T1000 (cell line): ENCODE measurements around the gene SCLY.
"Not testable (repeated sequence)": the region's sequence is repeated elsewhere in the genome, so short reads cannot be mapped to it uniquely, and the experiment has no call there.

Experiments
- DNase-seq: peaks from one replicate; lab custom pipeline; 2025; ENCODE audit warnings: mixed read lengths; lab: John Stamatoyannopoulos, UW

Gene SCLY

DNA sequence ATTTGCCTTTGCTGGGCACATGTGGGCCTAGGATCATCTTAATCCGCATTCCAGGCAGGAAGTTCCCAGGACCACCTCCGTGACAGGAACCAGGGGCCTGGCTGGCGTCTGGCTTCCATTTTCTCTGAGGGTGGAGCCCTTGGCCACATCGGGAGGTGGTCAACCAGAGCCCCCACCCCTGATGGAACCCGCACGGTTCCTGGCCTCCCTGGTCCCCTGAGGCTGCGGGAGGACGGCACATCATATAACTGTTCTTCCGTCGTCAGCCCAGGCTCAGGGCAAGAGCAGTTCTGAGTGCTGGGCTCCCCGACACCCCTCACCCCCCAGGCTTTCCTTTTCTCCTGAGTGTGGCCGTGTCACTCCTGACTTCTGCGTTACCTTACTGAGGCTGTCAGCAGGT is 52.8 kb downstream of the SCLY start:
- no peak for DNase-seq

DNA sequence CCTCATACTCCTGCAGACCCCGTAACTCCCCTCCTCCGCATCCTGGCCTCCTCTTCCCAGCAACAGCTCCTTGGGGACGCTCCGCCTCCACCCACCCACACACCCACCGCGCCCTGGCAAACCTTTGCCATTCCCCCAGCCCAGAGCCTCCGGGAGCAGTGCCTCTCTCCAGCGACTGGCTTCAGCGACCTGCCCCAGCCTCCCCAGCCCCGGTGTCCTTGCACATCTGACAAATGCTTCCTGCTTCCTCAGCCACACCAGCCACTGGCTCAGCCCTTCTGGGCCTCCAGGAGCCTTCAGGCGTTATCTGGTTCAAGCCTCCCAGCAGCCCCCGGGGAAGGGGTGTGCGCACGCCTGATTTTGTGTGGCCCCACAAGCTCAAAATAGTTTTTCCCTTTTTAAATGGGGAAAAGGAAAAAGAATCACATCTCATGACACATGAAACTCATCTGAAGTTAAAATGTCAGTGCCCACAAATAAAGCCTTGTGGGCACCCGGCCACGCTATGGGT is 53.6 kb downstream of the SCLY start:
- no peak for DNase-seq

DNA sequence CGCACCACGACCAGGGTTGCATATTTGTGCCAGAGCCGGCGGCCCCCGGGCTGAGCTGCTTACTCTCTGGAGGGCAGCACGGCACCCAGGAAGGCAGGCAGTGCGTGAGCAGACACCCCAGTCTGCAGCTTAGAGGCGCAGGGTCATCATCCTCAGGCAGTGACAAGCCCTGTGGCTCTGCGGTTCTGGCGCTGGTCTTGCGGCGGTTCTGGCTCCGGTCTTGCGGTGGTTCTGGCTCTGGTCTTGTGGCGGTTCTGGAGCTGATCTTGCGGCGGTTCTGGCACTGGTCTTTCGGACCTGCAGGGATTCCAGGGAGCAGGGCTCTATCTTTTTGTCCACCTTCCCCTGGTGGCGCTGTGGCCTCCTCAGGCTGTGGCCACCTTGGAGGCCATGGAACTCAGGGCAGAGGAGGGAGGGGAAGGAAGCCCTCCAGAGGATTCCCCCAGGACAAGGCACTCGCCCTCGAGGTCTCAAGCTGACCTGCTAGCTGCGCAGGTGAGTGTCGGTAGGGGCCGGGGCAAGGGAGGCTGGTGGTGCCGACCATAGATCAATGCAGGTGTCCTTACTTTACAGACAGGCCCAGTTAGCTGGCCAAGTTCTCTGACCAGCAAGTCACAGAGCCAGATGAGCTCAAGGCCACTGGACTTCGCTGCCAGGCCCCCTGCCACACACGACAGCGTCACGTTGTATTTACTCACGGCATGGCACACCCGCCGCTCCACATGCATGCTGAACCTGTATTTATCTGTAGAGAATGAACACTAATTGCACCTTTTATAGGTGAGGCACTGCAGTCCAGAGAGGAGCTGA is 54.3 kb downstream of the SCLY start:
- DNase-seq = no peak

DNA sequence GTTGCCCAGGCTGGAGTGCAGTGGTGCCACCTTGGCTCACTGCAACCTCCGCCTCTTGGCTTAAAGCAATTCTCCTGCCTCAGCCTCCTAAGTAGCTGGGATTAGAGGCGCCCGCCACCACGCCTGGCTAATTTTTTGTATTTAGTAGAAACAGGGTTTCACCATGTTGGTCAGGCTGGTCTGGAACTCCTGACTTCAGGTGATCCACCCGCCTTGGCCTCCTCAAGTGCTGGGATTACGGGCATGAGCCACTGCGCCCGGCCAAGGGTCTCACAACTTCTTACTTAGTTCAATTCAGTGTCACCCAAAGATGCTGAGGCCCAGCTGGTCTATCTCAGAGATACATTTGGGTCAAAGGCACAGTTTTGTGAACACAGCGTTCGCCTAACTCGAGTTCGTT is 54.9 kb downstream of the SCLY start:
- not testable (repeated sequence) for DNase-seq

DNA sequence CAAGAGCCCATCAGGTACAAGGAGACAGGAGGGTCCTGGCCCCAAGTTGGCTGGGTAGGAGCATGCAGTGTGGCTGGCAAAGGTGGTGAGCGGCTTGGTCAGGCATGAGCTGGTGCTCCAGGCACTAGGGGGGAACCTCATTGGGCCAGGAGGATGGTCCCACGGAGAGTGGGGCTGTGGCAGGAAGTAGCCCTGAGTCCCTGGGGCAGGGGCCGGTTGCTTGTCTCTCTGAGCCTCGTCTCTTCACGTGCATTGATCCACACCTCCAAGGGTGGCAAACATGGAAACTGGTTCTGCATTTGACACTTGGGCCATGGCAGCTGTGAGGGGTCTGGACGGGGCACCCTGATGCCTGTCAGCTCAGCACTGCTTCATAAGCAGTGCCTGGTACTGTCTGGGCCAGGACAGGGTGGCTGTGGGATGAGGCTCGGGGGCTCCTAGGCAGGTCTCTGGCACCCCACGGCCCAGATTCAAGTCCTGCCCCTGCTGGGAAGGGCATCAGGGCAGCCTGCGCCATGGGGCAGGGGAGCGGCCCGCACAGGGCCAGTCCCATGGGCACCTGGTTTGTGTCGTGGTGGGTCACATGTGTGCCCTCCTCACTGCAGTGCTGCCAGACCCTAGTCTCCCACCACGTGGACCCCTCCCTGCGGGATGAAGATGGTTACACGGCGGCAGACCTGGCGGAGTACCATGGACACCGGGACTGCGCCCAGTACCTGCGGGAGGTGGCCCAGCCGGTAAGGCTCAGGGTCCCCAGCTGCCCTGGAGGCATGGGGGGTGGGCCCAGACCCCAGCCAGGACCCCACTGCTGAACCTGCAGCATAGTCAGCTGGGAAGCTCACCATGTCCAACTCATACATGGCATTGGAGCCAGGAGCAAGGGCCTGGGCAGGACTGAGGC is 55.7 kb downstream of the SCLY start:
- no peak for DNase-seq

DNA sequence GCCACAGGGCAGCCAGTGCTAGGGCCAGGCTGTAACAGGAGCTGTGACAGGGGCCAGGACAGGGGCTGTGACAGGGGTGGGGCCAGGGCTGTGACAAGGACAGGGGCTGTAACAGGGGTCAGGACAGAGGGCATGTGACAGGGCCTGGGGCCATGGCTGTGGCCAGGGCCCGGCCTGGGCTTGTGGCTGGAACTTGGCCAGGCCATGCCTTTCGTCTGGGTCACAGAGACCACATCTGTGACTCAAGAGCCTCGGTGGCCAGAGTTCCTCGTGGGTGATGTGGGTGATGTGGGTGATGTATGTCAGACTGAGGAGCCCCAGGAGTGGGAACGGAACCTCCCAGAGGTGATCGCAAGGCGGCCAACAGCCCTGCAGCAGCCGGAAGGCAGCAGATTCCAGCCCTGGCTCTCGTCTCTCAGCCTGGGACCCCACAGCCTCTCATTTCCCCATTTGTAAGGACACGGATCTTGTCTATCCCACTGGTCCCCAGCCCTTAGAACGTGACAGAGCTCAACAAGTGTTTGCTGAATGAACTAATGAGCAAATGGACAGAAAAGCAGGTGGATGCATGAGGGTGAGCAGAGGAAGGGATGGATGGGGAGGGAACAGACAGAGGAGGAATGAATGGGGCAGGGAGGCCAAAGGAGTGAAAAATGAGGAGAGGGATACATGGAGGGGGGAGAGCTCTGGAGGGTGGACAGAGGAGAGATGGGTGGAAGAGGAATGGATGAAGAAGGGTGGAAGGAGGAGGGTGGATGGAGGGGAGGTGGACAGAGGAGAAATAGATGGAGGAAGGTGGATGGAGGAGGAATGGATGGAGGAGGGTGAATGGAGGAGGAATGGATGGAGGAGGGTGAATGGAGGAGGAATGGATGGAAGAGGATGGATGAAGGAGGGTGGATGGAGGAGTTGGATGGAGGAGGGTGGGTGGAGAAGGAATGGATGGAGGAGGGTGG is 56.7 kb downstream of the SCLY start:
- DNase-seq = no peak

DNA sequence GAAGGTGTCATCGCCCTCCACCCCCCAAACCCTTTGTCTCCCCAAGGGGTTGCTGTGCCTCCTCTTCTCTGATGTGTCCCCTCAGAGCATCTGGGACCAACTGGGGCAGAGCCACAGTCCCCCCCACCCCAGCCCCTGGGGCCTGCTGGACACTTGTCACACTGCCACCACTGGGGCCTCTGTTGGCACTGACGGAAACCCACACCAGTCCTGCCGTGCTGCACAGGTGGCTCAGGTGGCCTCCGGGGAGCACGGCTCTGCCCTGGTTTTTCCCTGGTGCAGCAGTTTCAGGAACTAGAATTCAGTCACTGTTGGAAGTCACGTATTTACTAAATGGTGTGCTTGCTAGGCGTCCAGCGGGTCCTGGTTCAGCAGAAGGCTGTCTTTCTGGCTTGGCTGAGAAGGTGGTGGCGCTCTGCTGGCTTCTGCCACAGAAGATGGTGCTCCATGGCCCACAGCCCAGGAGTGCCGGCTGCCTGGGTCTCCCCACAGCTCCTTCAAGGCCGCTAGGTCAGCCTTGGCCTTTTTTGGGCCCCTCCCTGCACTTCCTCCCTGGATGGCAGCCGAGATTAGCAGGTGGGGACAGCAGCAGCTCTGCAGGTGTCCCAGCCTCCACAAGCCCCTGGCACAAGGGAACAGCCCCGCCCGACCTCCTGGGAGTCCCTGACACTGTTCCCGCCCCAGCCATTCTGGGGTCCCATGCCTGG is 59.1 kb downstream of the SCLY start:
- DNase-seq = no peak

DNA sequence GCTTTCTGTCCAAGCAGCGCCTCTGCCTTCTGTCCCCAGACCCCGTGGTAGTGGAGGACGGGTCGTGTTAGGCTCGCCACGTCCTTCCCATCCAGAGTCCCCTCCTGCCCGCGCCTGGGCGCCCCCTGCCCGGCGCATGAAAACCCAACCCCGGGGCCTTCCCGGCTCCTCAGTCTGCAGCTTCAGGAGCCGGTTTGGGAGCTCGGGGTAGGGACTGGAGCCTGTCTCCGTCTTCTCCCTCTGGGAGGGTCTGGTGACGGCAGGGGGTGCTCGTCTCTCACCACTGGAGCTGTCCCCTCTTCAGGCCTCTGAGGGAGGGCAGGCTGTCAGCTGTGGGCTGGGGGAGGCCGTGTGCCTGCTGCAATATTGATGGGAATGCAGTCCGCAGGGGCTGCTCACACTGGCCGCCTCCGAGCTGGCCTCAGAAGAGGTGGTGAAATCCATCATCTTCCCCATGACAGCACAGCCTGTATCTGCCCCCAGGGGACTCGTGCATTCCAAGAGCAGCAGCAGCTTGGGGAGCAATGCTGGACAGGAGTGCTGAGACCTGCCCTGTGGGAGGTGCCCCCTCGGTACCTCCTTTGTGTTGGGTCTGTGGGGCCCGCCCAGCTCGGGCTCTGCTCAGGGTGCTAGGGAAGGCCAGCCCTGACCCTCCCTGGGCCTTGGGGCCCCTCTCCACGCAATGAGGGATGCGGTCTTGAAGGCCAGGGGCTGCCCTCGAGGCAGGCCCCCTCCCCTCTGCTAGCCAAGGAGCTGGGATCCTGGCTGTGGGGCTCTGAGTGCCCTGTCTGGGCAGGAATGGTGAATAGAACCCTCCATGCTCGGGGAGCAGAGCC is 59.9 kb downstream of the SCLY start:
- DNase-seq = no peak

DNA sequence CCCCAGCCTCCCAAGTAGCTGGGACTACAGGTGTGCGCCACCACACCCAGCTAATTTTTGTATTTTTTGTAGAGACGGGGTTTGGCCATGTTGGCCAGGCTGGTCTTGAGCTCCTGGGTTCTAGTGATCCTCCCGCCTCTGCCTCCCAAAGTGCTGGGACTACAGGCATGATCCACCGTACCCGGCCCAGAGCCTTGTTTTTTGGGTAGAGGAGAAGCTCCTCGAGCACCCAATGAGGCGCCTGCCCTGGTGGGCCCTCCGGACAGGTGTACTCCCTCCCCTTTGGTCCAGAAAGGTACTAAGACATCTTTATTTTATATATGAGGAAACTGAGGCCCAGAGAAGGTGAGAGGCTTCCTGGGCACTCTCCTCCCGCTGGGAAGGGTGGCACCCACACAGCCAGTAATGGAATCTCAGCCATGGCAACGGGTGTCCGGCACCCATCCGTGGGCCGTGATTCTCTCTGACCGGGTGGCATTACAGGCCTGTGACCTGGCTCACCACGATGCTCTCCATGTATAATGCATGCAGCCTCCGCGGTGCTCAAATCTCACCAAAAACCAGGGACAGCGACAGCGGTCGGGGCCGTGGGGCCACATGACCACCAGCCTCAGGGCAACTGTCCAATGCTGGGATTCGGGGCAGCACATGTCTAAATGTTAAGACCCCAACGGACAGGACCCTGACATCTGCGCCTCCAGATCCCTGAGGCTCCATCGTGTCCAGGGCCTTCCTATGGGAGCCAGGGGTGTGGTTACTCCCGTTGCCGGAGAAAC is 60.9 kb downstream of the SCLY start:
- no peak for DNase-seq

DNA sequence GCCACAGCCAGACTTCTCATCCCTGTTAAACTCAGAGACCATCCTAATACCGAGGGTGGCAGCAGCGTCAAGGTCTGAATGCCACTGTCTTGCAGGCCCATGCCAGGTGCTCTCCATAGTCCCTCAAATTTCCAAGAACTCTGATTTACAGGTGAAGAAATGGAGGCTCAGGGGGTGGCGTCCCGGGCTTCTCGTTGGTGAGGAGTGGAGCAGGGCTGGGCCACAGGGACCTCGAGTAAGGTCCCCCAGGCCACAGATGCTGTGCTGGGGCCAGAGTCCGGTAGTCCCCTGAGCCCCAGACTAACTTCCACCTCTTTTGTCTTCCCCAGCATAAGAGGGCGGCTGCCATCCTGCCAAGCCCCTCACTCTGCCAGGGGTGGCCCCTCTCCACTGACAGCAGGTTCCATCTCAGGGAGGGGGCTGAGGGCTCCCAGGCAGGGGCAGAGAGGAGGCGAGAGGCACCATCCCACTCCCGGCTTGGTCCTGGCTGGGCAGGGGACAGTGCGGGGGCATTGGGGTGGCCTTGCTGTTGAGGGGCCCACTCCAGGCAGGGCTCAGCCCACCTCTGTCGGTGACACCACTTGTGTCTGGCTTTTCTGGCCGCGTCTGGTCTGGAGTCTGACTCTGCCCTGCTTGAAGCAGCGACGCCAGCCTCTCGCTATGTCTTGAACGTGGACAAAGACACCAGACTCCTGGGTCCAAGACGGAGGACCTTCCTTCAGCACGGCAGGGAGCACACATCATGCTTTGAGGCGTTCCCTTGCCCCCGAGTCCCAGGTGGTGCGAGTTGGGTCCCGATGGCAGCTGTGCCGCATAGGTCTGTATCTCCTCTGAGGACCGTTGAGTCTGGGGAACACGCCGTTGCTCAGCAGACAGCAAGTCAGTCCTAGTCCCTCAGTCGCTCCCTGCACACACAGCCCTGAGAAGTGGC is 61.8 kb downstream of the SCLY start:
- no peak for DNase-seq

DNA sequence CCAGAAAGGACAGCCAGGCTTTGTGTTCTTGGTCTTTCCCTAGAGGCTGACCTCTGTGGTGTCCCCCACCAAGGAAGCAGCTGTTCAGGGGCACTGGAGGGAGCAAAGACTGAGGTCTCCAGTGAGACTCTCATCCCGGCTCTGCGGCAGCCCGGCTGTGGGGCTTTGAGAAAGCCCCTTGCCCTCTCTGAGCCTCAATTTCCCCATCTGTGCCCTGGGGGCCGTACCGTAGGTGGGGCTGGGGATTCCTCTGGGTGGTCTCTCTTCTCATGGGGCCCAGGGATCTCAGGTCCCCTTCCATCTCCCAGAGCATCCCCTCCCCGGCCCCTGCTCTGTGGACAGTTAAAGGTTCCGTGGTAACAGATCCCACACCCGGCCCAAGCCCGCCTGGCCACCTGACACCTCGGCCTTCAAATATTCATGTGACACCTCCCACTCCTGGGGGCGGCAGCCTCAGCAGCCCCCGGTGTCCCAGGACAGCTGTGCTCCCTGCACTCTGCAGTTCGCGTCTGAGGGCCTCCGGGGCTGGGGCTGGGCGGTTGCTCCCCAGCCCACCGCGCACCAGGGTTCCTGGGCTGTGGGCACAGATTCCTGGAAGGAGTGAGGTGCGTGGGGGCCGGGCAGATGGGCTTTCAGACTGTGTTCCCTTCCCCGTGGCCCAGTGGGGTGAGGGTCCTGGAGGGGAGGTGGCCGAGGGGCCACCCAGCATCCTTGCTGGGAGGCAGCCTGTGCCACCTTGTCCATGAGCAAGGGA is 62.6 kb downstream of the SCLY start:
- no peak for DNase-seq

DNA sequence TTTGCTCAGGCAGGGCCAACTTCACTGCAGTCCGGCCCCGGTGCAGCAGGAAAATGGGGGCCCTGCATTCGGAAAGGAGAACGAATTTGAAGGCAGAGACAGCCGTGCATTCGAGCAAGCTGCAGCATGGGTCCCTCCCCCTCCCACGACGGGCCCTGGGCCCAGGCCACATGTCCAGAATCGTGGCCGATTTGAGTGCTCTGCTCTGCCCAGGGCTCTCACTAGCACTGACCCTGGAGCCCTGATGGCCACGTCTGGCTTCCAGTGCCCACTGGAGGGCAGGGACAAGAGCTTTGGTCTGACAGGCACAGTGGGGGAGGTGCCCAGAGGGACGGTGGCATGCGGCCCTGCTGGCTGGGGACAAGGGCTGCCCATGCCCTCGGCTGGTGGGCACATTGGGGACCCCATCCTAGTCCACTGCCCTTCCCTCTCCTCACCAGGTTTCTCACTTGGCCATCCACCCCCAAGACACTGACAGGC is 63.2 kb downstream of the SCLY start:
- no peak for DNase-seq

DNA sequence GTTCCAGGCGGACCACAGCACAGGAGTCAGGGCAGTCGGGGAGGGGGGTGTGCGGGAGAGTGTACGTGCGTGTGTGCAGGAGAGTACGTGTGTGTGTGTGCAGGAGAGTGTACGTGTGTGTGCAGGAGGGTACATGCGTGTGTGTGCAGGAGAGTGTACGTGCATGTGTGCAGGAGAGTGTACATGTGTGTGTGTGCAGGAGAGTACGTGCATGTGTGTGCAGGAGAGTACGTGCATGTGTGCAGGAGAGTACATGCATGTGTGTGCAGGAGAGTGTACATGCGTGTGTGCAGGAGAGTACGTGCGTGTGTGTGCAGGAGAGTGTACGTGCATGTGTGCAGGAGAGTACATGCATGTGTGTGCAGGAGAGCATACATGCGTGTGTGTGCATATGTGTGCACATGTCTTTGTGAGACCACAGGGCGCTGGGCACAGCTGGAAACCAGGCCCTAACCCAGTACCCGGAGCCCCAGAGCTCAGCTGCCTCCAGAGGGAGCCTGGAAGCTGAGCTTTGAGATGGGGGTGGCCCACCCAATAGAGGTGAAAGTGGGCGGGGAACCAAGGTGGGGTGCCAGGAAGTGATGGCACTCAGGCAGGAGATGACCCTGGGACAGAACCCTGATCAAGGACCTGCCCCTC is 63.8 kb downstream of the SCLY start:
- no peak for DNase-seq

DNA sequence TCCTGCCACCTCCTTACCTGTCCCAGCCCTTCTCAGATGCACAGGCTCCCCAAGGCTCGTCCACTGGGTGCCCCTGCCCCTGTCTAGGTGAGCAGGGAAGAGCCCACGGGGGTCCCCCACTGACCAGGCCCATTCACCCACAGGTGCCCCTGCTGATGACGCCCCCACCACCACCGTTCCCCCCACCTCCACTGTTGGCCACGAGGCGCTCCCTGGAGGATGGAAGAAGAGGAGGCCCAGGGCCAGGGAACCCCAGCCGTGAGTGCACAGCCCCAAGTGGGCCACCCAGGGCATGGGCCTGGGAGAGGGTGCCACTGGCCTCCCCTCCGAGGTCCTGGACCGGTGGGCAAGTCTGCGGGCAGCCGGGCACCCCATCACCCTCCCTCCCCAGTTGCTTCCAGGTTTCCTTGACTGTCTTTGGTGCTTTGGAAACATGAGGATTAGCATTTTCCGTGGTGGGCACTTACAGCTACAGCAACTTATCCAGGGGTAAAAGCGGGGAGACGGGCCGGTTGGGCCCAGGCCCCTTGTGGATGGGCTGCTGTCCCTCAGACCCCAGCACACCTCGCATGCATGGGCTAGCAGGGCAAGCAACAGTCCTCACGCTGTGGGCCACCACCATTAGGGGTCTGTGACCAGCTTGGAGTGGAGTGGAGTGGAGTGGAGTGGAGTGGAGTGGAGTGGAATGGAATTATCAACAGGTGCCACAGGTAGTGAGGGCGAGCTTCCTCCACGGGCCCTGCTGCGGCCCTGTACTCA is 64.5 kb downstream of the SCLY start:
- DNase-seq = no peak

DNA sequence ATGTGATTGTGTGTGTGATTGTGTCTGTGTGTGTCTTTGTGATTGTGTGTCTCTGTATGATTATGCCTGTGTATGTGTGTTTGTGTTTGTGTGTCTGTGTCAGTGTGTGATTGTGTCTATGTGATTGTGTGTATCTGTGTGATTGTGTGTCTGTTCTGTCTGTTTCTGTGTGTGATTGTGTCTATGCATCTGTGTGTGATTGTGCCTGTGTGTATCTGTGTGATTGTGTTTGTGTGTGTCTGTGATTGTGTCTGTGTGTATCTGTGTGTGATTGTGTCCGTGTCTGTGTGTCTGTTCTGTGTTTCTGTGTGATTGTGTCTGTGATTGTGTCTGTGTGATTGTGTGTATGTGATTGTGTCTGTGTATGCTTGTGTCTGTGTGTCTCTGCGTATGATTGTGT is 65.5 kb downstream of the SCLY start:
- DNase-seq = no peak

DNA sequence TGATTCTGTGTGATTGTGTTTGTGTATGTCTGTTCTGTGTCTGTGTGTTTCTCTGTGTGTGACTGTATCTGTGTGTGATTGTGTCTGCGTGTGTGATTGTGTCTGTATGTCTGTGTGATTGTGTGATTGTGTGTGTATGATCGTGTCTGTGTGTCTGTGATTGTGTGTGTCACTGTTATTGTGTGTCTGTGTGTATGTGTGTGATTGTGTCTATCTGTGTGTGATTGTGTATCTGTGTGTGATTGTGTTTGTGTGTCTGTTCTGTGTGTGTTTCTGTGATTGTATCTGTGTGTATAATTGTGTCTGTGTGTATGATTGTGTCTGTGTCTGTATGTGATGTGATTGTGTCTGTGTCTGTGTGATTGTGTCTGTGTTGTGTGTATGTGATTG is 66.0 kb downstream of the SCLY start:
- DNase-seq = no peak
